GM10248 (cell line): Measurements from ENCODE around the gene SCGB1D4.

ENCODE experiments used
- CTCF ChIA-PET: fragments of 300-600 bp; sonication (Branson Sonifier 250); formaldehyde crosslinking; extraction: SDS; loops from one replicate; lab custom pipeline; 2021; ENCODE audit warnings: antibody characterized with exemption; lab: Yijun Ruan, JAX
- POLR2A ChIA-PET: fragments of 350-650 bp; sonication (Branson Sonifier 250); formaldehyde crosslinking; extraction: SDS; loops from one replicate; lab custom pipeline; 2020; ENCODE audit warnings: antibody characterized with exemption; lab: Yijun Ruan, JAX
- DNase-seq: peaks from one replicate; pipeline ENCODE4 v3.0.0; 2012; ENCODE audit errors: extremely low spot score
- CTCF ChIP-seq: IDR thresholded peaks from 2 replicates; pipeline ENCODE4 v1.5.1; 2012; ENCODE audit warnings: mild to moderate bottlenecking, low read depth; ENCODE audit errors: extremely low read depth, missing control alignments, control extremely low read depth

The SCGB1D4 gene

DNA sequence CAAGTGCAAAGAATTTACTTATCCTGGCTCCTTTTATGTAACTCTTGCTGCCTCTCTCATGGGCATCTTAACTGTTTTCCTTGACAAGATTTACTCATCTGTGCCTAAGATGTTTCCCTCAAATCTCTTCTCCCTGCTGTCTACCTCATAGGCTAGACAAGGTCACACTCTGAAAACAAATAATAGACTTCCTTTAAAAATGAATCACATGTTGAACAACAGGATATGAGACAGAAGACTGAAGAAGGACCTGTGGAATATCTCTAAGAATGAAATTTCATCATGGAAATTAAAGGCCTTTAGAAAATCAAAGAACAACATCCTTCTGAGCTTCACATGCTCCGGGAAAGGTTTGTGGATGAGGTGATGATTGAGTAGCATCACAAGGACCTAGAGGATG is 34.9 kb downstream of the SCGB1D4 start:
- TF ChIP-seq CTCF, result no peak
- POLR2A ChIA-PET, result no interaction called here
- DNase-seq, result no peak
- CTCF ChIA-PET, result interaction anchor here (1.7 kb wide), 1 partner anchor 9 kb away, joined by 4 read pairs; no protein-coding TSS in a partner anchor

DNA sequence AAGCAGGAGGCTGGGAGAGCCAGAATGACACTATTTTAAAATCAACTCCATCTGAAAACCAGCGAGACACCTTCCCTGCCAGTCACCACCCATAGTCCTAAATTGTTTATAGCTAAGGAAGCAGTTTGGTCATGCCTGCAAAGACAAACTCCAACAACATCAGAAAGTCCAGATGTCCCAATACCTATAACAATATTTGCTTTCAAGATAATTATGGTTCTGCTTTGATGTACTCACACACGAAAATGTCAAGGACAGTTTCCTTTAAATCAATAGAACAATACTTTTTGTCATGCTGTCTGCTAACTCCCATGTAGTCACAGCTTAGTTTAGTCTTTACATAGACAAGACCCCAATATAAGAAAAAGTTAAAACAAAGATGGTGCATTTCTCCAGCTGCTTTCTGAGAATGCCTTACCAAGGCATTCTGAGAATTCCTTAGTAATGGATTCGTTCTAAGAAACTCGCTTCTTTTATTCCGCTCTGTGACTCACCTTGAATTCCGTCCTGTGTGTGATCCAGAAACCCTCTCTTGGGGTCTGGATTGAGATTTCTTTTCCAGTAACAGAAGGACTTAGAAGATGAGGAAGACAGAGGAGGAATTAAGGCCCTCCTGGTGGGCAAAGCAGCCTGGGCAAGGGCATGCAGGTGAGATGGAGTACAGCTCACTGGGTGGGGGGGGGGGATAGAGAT is 38.5 kb downstream of the SCGB1D4 start:
- DNase-seq, result no peak
- ChIA-PET CTCF (interaction anchor here (1.8 kb wide), 1 partner anchor 12 kb away, joined by 4 read pairs; no protein-coding TSS in a partner anchor), POLR2A (no interaction called here)
- TF ChIP-seq CTCF, result no peak

DNA sequence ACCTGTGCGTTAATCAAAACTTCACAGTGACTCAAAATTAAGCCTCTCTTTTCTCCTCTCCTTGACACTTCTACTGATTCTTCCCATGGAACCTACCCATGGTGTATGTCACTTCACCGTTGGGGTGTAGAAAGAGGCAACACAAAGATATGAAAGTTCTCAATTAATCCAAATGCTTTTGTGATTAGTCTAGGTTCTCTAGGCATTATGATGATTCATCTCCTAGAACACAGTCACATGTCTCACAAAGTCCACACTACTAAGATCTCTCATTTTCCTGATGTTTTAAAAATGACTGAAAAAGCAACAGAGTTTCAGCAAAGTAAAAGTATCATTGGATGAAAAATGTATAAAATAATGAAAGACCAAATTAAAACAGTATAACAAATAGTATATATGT is 42.6 kb downstream of the SCGB1D4 start:
- no peak for TF ChIP-seq CTCF
- ChIA-PET POLR2A (no interaction called here), CTCF (interaction anchor here (1.4 kb wide), 1 partner anchor 14 kb away, joined by 3 read pairs; the partner anchor contains the start of gene SCGB1D2)
- DNase-seq, result no peak

GRCh38 chr11:62253999-62254542 is 44.8 kb downstream of the SCGB1D4 start:
- DNase-seq, result no peak
- ChIA-PET POLR2A (no interaction called here), CTCF (interaction anchor here (0.7 to 1.5 kb wide), 2 partner anchors 12 to 14 kb away, joined by 3 read pairs; no protein-coding TSS in a partner anchor)
- TF ChIP-seq CTCF, result no peak

DNA sequence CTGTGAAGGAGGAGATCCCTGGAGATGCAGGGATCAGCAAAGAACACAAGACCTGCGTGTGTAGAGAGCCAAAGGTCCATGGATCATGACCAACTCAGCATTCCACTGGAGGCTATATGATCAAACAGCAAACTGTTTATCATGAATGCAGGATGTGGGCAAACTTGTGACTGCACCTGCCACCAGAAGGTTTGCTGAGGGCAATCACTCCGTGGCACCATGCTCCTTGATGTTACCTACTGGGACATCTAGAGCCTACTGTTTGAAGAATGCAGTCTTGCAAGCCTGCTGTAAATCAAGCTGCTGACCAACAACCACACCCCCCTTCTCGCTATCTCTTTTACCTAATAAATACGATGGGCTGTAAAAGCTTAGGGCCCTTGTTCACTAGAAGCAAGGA is 47.2 kb downstream of the SCGB1D4 start:
- ChIA-PET POLR2A (no interaction called here), CTCF (no interaction called here)
- DNase-seq, result no peak
- no peak for TF ChIP-seq CTCF
